Astrocyte (in vitro differentiated cells and primary cell): ENCODE measurements around the gene IL1RAPL2.

Experiments
- EZH2 ChIP-seq: IDR thresholded peaks from 2 replicates; pipeline ENCODE4 v1.6.1; 2012; ENCODE audit warnings: mild to moderate bottlenecking, low read length, inconsistent platforms; ENCODE audit not compliant: insufficient read depth
- TF ChIP-seq, protein P1 (sequence below): IDR thresholded peaks from 2 replicates; pipeline ENCODE4 v1.5.1; 2011; ENCODE audit warnings: low read depth, mild to moderate bottlenecking, inconsistent platforms, low read length, moderate library complexity; ENCODE audit not compliant: insufficient read depth

DNA sequence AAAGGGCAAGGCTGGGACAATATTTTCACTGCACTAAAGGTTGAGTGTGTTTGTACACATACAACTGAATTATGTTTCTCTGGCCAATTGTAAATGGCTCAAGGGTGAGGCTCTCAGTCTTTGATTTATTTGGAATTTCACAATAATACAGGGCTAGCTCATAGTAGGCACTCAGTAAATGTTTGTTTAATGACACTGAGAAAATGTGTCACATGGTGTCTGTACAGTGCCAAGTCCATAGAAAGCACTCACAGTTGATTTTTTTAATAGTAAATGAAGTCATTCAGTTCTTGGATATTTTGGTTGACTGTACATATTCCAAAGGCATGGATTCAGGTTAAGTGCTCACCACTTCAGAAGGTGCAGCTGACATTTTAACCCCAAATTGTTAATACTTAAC, 176.4 kb downstream of the IL1RAPL2 start:
- TF ChIP-seq, protein P1, sequence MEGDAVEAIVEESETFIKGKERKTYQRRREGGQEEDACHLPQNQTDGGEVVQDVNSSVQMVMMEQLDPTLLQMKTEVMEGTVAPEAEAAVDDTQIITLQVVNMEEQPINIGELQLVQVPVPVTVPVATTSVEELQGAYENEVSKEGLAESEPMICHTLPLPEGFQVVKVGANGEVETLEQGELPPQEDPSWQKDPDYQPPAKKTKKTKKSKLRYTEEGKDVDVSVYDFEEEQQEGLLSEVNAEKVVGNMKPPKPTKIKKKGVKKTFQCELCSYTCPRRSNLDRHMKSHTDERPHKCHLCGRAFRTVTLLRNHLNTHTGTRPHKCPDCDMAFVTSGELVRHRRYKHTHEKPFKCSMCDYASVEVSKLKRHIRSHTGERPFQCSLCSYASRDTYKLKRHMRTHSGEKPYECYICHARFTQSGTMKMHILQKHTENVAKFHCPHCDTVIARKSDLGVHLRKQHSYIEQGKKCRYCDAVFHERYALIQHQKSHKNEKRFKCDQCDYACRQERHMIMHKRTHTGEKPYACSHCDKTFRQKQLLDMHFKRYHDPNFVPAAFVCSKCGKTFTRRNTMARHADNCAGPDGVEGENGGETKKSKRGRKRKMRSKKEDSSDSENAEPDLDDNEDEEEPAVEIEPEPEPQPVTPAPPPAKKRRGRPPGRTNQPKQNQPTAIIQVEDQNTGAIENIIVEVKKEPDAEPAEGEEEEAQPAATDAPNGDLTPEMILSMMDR = no peak
- TF ChIP-seq EZH2 = no peak
